GM18520 (cell line): ENCODE data around the gene PPIF.

Experiments used
- ATAC-seq: cut with Tn5 transposase; IDR thresholded peaks from one replicate; pipeline ENCODE4 v1.9.1; 2021; ENCODE audit not compliant: unreplicated experiment

Gene PPIF

DNA sequence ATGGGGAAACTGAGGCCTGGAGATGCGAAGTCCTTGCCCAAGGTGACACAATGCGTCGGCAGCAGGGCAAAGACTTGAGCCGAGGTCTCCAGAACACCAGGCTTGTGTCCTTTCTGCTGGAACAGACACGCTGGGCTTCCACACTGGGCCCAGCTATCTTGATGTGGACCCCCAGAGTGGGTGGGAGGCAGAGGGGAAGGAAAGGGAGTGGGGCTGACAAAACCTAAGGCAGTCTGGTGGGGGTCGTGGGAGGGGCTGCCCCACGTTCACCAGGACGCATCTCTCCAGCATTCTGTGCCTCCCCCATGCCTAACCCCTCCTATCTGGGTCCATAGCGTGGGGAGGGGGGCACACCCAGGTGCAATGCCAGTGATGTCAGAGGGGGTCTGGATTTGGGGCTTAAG lies 38.1 kb downstream of the PPIF start:
- no peak for ATAC-seq

DNA sequence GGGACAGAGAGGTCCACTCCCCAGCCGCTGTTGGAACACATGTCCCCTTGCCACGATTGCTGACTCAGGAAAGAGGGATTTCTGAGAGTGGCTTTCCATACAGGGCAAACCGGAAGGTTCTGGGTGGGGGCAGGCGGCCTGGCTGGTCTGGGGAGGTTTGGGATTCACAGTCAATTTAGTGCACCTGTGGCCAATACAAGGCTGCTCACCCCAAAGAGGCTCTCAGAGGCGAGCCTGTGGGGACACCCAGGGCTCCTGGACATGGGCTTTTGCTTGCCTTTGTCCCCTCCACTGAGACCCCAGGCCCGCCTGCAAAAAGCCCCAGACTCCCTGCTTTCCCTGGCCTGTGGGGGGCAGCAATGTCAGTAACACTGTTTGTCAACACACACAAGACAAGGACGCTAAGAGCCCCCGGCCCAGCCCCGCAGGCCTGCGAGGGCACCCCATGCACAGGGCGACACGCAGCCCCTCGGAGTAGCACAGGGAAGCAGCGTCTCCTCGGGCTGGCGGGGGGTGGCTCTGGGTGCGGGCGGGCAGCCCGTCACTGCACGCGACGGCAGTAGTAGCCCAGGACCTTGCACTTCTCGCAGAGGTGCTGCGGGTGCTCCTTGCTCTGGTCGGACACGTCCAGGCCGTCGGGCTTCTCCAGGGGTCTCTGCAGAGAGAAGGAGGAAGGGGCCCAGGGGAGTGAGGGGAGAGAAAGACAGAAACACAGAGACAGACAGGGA lies 38.7 kb downstream of the PPIF start:
- ATAC-seq = no peak

DNA sequence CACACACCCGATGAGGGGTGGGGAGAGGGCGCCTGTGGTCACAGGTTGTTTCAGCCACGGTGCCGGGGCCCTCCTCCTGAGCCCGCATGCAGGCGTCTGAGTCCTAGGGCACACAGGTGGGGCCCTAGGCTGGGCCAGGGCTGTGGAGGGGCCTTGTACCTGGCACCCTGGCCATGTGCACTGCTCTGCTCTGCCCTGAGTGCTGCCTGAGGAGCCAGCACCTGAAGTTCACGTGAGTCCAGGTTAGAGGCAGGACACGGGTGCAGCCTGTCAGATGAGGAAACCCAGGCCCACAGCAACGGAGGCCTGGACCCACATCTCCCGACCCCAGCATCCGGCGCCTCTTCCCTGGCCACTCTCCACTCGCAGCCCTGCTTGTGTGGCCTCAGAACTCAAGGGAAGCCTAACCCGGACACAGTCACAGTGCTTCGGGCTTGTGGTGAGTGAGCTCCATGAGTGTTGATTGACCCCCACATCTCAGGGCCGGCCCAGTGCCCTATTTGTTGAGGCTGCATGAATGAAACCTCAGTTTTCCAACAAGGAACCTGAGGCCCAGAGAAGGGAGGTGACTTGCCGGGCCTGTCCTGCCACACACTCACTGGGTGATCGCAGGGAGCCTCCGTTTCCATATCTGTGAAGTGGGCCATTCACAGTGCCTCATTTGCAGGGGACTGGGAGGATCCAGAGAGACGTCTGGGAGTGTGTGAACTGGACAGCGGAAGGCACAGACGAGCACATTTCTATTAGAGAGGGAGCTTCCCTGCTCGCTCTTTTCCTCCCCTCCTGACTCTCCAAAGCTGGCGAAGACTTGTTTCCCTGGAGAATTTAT lies 39.6 kb downstream of the PPIF start:
- no peak for ATAC-seq

DNA sequence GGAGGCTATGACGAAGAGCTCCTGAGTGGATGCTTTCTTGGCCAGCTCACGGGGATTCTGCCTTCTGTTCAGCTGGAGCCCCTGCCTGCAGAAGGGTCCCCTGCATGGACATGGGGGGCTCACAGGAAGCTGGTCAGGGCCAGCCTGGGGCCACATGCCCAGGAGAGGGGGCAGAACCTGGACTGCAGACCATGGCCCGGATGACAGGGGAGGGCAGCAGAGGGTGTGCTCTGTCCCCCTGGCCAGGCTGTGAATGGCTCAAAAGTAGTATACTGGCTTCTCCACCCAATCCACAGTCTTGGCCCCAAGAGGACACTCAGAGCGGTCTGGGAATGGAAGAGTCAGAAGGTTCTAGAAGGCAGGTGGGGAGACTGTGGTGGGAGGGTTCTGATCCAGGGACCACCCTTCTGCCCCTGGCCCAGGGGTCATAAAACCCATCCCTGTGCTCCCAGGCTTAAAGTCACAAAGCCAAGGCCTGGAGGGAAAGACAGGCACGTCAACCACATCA lies 40.3 kb downstream of the PPIF start:
- ATAC-seq = no peak

DNA sequence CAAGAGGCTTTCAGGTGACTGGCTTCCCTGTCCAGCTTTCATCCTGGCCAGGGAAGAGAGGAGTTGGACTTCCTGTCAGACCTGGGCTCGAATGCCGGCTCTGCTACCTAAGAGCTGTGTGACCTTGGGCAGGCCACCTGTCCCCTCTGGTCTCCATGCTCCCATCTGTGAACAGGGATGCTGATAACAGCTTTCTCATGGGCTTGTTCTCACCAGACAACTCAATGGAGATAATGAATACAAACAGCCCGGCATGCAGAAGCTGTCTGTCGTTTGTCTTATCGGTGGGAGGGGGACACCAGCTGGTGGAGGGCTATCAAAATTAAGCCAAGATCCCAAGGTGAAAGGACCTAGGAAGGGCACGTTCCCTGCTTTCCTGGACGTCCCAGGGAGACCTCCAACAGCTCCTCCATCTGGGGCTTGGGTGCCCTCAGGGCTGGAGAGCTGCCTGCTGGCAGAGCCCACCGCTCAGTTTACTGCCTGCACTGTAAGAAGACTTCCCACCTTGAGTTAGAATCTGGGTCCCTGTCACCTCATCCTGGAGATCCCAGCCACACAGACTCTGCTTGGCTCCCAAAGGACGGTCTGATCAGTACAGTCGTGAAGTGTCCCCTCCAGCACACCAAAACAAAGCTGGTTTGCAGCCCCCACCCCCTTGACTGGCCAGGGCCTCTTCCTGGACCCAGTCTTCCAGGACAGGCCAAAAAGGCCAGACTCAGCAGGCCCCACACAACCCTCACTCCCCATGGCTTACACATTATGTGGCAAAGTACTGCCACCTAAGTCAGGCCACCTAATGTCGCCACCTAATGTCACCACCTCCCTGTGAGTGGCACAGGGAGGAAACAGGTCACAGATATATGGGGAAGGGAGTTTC lies 40.9 kb downstream of the PPIF start:
- no peak for ATAC-seq

DNA sequence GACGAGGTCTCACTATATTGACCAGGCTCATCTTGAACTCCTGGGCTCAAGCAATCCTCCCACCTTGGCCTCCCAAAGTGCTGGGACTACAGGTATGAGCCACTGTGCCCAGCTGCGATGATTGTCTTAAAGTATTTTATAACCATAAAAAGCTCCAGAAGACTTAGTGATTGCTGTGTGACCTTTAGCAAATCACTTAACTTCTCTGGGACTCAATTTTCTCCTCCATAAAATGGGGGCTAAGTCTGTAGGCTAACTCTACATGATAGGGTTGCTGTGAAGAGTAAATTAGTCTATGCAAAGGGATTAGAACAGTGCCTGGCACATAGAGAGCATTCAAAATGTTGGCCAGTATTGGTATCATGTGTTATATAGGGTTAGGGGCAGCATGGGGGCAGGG lies 42.8 kb downstream of the PPIF start:
- no peak for ATAC-seq

DNA sequence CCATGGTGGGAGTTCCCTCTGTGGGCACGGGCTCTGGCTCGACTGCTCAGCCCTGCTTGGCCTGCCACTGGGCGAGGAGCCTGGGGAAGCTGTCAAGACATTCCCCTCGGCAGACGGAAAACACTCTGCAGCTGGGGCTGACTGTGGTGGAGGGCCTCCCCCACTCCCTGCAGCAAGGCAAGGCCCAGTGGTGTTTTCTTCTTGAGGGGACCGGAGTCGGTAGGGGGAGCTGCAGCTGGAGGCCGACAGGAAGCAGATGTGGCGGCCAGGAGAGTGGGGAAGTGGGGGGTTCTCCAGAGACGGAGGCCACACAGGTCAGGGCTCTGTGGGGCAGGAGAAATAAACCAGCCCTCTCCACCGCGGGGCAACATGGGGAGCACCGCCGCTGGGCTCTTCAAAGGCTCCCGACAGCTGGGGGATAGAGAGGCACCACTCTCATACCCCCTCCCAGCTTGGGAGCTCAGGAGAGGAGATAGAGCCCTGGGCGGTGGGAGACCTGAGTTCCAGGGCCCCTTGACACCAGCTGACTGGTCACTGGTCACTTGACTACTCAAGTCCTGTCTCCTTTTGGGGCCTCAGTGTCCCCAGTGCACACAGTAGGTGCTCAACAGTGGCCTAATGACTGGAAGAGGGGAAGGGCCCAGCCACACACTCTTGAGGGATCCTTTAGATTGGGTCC lies 43.4 kb downstream of the PPIF start:
- no peak for ATAC-seq

DNA sequence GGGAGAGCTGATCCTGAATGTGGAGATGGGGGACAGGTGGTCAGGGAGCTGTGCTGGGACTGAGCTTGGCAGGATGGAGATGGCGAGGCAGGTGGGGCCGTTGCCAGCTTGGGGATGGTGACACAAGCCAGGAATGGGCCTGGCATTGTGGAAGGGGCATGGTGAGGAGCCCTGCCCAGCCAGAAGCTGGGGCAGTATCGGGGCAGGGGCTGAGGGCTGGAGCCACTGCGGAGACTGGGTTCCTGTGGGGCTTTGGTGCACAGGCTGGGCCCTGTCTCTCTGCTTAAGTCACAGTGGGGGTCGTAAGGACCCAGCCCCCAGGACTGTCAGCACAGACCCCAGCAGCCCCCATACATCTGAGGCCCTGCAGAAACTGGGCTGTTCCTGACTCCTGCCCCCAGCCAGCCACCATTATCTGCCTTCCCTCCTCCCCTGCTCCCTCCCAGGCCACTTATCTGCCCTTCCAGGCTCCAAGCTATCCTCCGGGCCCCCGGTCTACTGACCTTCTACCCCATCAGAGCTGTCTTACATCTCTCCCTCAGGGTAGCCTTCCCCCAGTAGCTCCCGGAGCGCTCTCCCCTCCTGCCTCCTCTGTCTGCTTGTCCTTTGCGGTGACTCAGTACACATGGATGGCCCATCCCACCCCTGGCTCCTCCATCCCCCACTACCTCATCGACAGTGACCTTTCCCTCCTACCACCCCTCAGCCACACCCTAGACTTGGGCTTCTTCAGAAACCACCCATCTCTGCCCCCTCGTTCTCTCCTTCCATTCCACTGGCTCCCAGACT lies 44.2 kb downstream of the PPIF start:
- ATAC-seq = no peak

DNA sequence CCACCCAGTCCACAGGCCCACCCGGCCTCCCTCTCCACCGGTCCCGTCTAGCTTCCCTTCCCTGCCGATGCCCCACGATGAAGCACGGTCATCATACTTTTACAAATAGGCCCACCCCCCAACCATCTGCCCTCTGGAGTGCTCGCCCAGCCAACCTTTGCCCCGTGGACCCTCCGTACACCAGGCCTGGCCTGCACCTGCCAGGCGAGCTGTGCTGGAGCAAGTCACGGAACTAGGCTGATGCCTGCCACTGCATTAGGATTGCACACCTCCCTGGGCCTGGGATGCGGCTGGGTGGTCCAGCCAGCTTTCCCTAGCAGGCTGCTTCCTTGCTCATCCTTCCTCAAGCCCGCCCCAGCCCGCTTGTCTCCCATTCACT lies 44.7 kb downstream of the PPIF start:
- no peak for ATAC-seq

DNA sequence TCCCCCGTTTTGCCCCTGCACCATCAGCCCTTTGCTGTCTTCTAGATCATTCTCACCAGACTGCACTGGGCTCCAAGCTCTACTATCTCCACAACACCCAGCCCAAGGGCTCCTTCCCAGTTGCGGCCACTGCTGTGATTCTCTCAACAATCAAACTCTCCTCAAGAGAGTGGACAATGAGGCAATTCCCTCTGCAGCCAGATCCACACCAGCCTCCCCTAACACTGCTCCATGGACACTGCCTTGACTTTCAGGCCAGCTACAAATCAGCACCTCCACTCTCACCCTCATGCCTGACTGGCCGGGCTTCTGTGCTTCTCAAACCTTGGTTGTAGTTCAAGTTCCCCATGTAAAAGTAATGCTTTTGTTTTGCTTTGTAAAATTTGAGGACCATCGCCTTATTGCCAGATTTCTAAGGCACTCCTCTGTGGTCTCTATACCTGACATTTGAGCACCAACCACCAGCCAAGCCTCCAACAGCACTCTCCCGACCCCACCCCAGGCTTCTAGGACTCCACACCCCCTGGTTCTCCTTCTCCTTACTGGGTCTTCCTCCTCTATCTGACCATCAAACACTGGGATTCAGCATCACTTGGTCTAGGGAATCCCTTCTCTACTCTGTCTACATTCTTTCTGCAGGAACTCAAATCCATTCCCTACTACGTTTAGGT lies 45.4 kb downstream of the PPIF start:
- ATAC-seq = no peak

DNA sequence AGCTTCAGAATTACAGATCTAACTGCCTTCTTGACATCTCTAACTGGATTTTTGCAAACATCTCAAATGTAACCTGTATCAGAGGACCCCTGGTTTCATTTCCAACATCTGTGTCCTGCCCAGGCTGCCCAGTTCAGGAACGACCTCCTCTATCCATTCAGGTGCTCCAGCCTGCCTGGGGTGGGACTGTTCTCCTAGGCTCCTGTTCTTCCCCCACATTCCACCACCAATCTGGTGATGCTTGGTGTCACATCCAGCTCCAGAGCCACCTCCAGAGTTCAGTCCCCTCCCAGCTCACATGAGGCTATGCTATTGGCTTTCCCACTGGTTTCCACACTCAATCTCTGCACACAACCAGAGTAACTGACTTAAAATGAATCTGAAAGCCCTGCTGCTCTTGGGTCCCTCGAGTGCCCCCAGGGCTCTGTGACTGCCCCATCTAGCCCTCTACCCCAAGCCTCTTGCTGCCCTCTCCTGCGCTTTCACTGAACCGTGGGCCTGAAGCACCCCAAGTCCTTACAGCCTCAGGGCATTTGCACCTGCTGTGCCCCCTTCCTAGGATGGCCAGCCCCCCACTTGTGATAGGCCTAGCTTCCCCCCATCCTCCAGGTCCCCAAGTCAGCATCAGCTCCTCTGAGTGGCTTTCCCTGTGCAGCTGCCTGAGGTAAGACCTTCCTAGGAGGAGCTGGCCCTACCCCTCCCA lies 46.1 kb downstream of the PPIF start:
- no peak for ATAC-seq

DNA sequence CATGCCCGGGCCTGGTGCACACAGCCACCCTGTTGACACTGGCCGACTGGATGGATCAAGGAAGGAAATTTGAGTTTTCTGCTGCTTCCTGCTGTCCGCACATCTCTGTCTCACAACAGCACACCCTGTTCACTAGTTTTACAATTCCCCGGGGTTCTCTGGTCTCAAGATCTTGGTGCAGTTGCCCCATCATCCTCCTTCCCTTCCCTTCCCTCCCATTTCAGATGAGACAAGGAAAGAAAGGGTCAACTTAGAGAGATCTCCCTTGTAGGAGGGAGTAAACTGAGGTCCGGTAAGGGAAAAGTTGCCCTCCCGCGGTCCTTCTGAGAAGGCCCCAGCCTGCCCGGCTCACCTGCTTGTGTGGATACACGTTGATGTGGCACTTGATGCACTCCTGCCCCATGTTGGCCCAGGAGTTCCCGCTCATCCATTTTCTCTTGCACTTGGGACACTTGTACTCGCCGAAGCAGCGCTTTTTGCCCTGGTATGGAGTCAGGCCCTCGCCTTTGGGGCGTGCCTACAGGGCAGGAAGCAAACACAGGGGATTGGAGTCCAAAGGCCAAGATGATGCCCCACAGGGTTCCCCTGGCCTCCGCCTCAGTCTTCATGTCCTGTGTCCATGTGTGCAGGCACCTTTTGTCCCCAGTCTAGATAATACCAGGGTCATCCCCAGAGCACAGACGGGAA lies 46.8 kb downstream of the PPIF start:
- no peak for ATAC-seq

DNA sequence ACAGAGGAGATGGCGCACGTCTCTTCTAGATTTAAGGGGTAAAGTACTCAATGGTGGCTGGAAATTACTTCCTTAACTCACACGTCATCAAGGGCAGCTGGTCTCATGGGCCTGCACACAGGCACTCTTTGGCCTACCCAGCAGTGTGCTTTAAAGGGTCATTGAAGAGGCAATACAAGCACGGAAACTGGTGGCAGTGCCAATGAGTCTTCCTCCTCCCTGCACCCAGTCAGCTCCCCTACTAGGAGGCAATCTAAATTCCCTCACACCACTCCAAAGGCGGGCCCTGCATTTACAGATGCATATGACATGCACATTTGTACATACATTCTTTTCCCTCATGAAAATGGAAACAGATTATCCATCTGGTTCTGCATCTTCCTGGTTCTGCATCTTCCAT lies 47.4 kb downstream of the PPIF start:
- ATAC-seq = no peak

DNA sequence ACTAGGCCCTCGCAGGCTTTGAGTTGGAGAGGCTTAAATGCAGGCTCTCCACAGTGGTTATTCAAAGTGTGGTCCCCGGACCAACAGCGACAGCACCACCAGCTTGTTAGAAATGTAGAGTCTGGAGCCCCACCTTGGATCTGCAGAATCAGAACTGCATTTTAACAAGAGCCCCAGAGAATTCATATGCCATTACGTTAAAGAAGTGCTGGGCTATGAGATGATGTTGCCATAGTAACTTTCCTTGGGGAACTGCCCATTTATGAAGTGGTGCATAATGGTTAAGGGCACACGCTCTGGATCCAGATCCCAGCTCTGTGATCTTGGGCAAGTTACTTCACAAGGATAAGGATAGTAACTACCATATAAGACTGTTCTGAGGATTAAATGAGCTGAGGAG lies 49.3 kb downstream of the PPIF start:
- no peak for ATAC-seq

DNA sequence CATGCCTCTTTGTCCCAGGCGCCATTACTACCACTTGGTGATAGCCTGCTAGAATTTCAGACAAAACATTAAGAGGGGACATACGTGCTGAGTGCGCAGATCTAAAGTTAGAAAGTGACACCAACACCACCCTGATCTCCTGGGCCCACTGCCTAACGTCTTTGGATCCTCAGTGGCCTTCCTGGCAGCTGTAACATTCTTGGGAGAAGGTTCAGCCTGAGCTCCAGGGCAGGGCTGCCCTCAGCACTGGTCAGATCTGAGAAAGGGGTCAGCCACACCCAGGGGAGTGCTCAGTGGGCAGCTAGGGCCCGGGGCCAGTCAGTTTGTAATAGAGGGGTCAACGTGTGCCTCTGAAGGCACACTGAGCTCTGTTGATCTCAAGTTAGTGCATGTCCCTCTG lies 49.8 kb downstream of the PPIF start:
- ATAC-seq = no peak

DNA sequence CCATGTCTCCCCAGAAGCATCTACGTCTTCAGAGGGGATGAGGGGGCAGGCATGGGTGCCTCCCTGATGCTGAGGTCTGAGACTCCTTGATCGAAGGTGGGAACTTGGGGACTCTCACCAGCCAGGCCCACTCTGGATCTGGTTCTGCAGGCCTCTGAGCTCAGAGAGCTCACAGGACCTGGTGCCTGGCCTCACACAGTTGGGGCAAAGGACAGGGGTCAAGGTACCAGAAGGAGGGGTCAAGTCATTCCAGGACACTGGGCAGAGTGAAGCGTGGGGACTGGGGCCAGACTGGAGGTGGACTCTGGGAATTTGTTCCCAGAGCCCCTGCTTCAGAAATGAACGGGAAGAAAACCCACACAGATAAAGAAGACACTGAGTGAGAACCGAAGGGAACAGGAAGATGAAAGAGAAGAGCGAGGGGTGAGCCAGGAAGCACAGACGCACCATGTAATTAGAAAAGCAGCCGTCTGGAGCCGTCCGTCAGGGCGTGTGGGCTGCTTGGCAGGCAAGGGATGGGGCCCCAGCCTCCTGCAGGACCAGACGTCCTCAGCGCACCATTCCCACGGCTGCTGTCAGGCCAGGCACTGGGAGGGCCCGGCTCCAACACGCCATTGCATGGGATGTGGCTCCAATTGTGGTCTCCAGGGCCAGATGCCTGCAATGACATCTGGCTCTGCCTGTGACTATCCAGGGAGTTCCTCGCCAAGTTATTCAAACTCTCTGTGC lies 50.5 kb downstream of the PPIF start:
- ATAC-seq = no peak

DNA sequence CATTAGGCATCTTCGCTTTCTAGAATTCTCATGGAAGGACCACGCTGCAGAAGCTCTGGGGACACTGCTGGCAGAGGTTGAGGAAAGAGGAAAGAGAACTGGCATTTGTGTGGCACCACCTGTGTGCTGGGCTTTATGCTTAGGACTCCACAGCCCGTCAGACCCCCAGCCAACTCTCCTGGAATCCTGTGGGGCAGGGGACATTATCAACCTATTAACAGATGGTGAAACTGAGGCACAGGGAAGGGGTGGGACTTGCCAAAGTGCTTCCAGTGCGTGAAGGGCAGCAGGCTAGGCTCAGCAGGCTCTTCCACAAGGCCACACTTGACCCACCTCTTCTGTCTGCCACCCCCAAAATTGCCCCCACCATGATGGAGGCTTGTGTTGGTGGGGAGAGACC lies 51.4 kb downstream of the PPIF start:
- ATAC-seq = no peak
